ENCODE results near the gene CHCHD6. TPM values are rescaled to one million over a fixed set of nuclear protein-coding genes. Genes with fewer than 3 reads are reported as not detected.

Gene CHCHD6
- total and polyA plus RNA-seq, 2 of the 4 experiments (the other 2 are of a cell fraction) = 18.8 to 28.9 TPM

DNA sequence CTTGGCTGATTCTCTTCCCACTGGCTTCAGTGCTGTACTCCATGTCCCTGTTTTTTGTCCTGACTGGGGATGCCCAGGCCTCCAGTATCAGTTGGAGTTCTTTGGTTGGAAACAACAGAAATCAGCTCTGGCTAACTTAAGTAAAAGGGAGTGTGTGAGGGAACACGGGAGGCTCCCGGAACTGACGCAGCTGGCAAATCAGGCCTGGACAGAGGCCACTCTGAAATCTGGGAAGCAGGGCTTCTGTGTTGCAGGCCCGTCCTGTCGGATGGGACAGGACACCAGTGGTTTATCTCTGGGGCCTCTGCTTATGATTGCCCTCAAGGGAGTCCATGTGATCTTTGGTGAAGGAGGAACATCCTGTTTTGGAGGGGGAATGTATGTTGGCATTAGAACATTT, 124.3 kb downstream of the CHCHD6 start:
- Histone ChIP-seq H3K27ac (ENCODE audit: insufficient read depth, low read length) (no peak overlapping the region), H3K4me2 (ENCODE audit: low read depth, low read length) (no peak overlapping the region), H3K9me3 (ENCODE audit: control insufficient read depth, insufficient read depth, low read length) (no peaks in the 10 kb centered on the region), H3K14ac (replicated peaks; ENCODE audit: low read depth, low read length) (no peak overlapping the region), H2BK20ac (ENCODE audit: low read depth, low read length) (no peak overlapping the region), H3K4me1 (ENCODE audit: control insufficient read depth, insufficient read depth, low read length) (no peaks in the 10 kb centered on the region), H3K4ac (ENCODE audit: low read depth, low read length) (no peak overlapping the region), H3K23ac (ENCODE audit: low read depth, low read length) (no peak overlapping the region), H3K56ac (ENCODE audit: extremely low read depth, insufficient read depth, low read length) (no peak overlapping the region), H3K9me1 (ENCODE audit: insufficient read depth, low read length) (no peaks in the 10 kb centered on the region), H2AK5ac (ENCODE audit: low read depth, low read length) (no peak overlapping the region), H3K18ac (ENCODE audit: low read depth, low read length) (no peak overlapping the region), H3K36me3 (ENCODE audit: control insufficient read depth, insufficient read depth, low read length) (no peaks in the 10 kb centered on the region), H3K4me3 (ENCODE audit: insufficient read depth, low read depth, low read length) (no peak overlapping the region), H4K20me1 (ENCODE audit: insufficient read depth, low read length) (no peaks in the 10 kb centered on the region), H2AFZ (replicated peaks; ENCODE audit: low read length, poor library complexity) (no peak overlapping the region), H2AK9ac (replicated peaks; ENCODE audit: low read depth, low read length, poor library complexity) (no peak overlapping the region), H2BK5ac (ENCODE audit: low read depth, low read length, poor library complexity, severe bottlenecking) (no peak overlapping the region), H2BK120ac (ENCODE audit: low read depth, low read length) (no peak overlapping the region), H2BK15ac (ENCODE audit: low read depth, low read length) (no peak overlapping the region), H3K9ac (ENCODE audit: low read depth, low read length) (no peak overlapping the region), H3K27me3 (ENCODE audit: control insufficient read depth, insufficient read depth, low read length) (no peaks in the 10 kb centered on the region), H3K79me1 (ENCODE audit: low read depth in 1 of 2, low read length in 2 of 2) (no peaks in the 10 kb centered on the region), H4K8ac (ENCODE audit: low read depth in 2 of 2, low read length in 2 of 2) (no peak overlapping the region), H4K5ac (ENCODE audit: low read depth, low read length) (no peak overlapping the region), H4K91ac (ENCODE audit: insufficient read depth, low read depth, low read length) (no peak overlapping the region)
- ChIA-PET POLR2A (ENCODE audit: unreplicated experiment) (no interaction called here), CTCF (no interaction called here)
- in situ Hi-C loops (cut with MboI; ENCODE audit: low sequenced_read_pairs) (no loop called here), dilution Hi-C loops (cut with HindIII; ENCODE audit: low sequenced_read_pairs, unreplicated experiment) (no loop called here), intact Hi-C loops (cut with micrococcal nuclease) (no loop called here)
- ATAC-seq (ENCODE audit: low read depth) = no peak
- no peak for DNase-seq
- WGBS, 2 experiments (ENCODE audit: extremely low coverage in 2 of 2, insufficient read length in 1 of 2) = 87% methylated on average over 4 of the region's 5 CpGs; no CpG with 5 or more reads in 1 of the 2 experiments
- BruUV-seq (replicated peaks) = no TSS peak
- TF ChIP-seq CEBPB (IDR thresholded peaks at IDR 0.05; ENCODE audit: low read depth, low read length) = no peak
- TF ChIP-seq, protein P1, sequence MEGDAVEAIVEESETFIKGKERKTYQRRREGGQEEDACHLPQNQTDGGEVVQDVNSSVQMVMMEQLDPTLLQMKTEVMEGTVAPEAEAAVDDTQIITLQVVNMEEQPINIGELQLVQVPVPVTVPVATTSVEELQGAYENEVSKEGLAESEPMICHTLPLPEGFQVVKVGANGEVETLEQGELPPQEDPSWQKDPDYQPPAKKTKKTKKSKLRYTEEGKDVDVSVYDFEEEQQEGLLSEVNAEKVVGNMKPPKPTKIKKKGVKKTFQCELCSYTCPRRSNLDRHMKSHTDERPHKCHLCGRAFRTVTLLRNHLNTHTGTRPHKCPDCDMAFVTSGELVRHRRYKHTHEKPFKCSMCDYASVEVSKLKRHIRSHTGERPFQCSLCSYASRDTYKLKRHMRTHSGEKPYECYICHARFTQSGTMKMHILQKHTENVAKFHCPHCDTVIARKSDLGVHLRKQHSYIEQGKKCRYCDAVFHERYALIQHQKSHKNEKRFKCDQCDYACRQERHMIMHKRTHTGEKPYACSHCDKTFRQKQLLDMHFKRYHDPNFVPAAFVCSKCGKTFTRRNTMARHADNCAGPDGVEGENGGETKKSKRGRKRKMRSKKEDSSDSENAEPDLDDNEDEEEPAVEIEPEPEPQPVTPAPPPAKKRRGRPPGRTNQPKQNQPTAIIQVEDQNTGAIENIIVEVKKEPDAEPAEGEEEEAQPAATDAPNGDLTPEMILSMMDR (conservative IDR thresholded peaks at IDR 0.05; ENCODE audit: low read depth, low read length) = no peak
- TF ChIP-seq RAD21 (IDR thresholded peaks at IDR 0.05; ENCODE audit: low read length) = no peak
- TF ChIP-seq RFX5 (IDR thresholded peaks at IDR 0.05; ENCODE audit: low read depth, low read length) = no peak
- no peak for TF ChIP-seq SMC3 (IDR thresholded peaks at IDR 0.05; ENCODE audit: low read depth, low read length)
- no peak for TF ChIP-seq MAZ (IDR thresholded peaks at IDR 0.05; ENCODE audit: borderline replicate concordance, low read depth, low read length)
- no peak for TF ChIP-seq NFE2L2 (IDR thresholded peaks at IDR 0.05; ENCODE audit: low read depth, low read length)
- TF ChIP-seq CHD1 (IDR thresholded peaks at IDR 0.05; ENCODE audit: low read depth, low read length) = no peak
- no peak for TF ChIP-seq MAFK (IDR thresholded peaks at IDR 0.05; ENCODE audit: low read depth, low read length)
- TF ChIP-seq FOS (IDR thresholded peaks at IDR 0.05; ENCODE audit: low read depth, low read length) = no peak
- TF ChIP-seq, protein P2, sequence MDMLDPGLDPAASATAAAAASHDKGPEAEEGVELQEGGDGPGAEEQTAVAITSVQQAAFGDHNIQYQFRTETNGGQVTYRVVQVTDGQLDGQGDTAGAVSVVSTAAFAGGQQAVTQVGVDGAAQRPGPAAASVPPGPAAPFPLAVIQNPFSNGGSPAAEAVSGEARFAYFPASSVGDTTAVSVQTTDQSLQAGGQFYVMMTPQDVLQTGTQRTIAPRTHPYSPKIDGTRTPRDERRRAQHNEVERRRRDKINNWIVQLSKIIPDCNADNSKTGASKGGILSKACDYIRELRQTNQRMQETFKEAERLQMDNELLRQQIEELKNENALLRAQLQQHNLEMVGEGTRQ (IDR thresholded peaks at IDR 0.05; ENCODE audit: low read depth, low read length) = no peak
- TF ChIP-seq RCOR1 (IDR thresholded peaks at IDR 0.05; ENCODE audit: insufficient replicate concordance, low read length) = no peak
- TF ChIP-seq, protein P3, sequence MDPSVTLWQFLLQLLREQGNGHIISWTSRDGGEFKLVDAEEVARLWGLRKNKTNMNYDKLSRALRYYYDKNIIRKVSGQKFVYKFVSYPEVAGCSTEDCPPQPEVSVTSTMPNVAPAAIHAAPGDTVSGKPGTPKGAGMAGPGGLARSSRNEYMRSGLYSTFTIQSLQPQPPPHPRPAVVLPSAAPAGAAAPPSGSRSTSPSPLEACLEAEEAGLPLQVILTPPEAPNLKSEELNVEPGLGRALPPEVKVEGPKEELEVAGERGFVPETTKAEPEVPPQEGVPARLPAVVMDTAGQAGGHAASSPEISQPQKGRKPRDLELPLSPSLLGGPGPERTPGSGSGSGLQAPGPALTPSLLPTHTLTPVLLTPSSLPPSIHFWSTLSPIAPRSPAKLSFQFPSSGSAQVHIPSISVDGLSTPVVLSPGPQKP (IDR thresholded peaks at IDR 0.05; ENCODE audit: borderline replicate concordance, low read depth, low read length) = no peak
- no peak for TF ChIP-seq BHLHE40 (IDR thresholded peaks at IDR 0.05; ENCODE audit: low read depth, low read length)
- TF ChIP-seq MXI1 (IDR thresholded peaks at IDR 0.05; ENCODE audit: borderline replicate concordance, low read depth, low read length) = no peak
- TF ChIP-seq POLR2A (IDR thresholded peaks at IDR 0.05; ENCODE audit: low read depth, low read length) = no peak

Measured in IMR-90 (cell line).